Upper lobe of left lung (tissue), 6 donors: ENCODE data around the gene GUCY1B1. TPM values are rescaled to one million over a fixed set of nuclear protein-coding genes. Genes with fewer than 3 reads are reported as not detected.
"Not testable (repeated sequence)": the region's sequence is repeated elsewhere in the genome, so short reads cannot be mapped to it uniquely, and the experiment has no call there.

ENCODE experiments used
- ATAC-seq, 2 donors: fragments of 200-7000 bp; cut with Tn5 transposase; one replicate each; pipeline ENCODE4 v1.9.1; 2022; ENCODE audit warnings: mild to moderate bottlenecking in 2 of 2, moderate library complexity in 2 of 2; ENCODE audit not compliant: low FRiP score in 2 of 2
- DNase-seq, 2 donors: peaks; one replicate each; pipeline ENCODE4 v3.0.0-alpha.2; 2019 to 2020
- H3K27ac ChIP-seq, 4 donors: fragments of 200-600 bp; sonication (generic); one replicate each; pipeline ENCODE4 v1.5.1; 2016 to 2019
- H3K27me3 ChIP-seq, 4 donors: fragments of 200-600 bp; sonication (generic); one replicate each; pipeline ENCODE4 v1.5.1; 2017 to 2019
- H3K36me3 ChIP-seq, 4 donors: fragments of 200-600 bp; sonication (generic); one replicate each; pipeline ENCODE4 v1.5.1; 2016 to 2019
- H3K4me1 ChIP-seq, 4 donors: fragments of 200-600 bp; sonication (generic); one replicate each; pipeline ENCODE4 v1.5.1; 2018 to 2019
- H3K4me3 ChIP-seq, 4 donors: fragments of 200-600 bp; sonication (generic); one replicate each; pipeline ENCODE4 v1.5.1; 2017 to 2019; ENCODE audit warnings: mild to moderate bottlenecking in 2 of 4, moderate library complexity in 1 of 4
- H3K9me3 ChIP-seq, 4 donors: fragments of 200-600 bp; sonication (generic); one replicate each; pipeline ENCODE4 v1.5.1; 2018 to 2019
- EP300 ChIP-seq, 4 donors: sonication (generic); formaldehyde crosslinking; IDR thresholded peaks; one replicate each; pipeline ENCODE4 v1.5.1; 2017; ENCODE audit warnings: antibody characterized with exemption in 4 of 4, control low read depth in 2 of 4
- POLR2A ChIP-seq, 4 donors: fragments of 450-650 bp; IDR thresholded peaks; one replicate each; pipeline ENCODE4 v1.5.1; 2016 to 2017; ENCODE audit warnings: antibody characterized with exemption in 4 of 4, mild to moderate bottlenecking in 2 of 4
- POLR2AphosphoS5 ChIP-seq, 2 donors: sonication (generic); formaldehyde crosslinking; IDR thresholded peaks; one replicate each; pipeline ENCODE4 v1.5.1; 2017; ENCODE audit warnings: antibody characterized with exemption in 2 of 2
- WGBS, 2 donors: methylation state at CpG; one replicate each; pipeline ENCODE4 v1.1.5; 2017 to 2018; 5-methylcytosine and 5-hydroxymethylcytosine counted together
- total RNA-seq, 6 donors: library from RNA; depleted of rRNA in 4 of 6; stranded (reverse); fragments of >200 nt in 4 of 6; gene quantifications; one replicate each; pipeline versions ENCODE4 v1.1.0 to v1.2.1, GENCODE V29; 2016 to 2021
- TF ChIP-seq, protein P1 (sequence below), 6 experiments: fragments of 450-650 bp in 4 of 6; fragments of 200-600 bp in 2 of 6; sonication (generic) in 2 of 6; IDR thresholded peaks; one replicate each; pipeline ENCODE4 v1.5.1; 2016 to 2019; ENCODE audit warnings: antibody characterized with exemption in 6 of 6
- donor health status: DM: no; HTN: no; CAD: no; lungs with moderate emphysema.
- donor health status: DM: no; HTN: yes; CAD: no; lungs with severe emphysema.

GUCY1B1 gene
- total RNA-seq, 6 donors from 2014 or later, result 8.1 to 24.1 (median 13.2) TPM

DNA sequence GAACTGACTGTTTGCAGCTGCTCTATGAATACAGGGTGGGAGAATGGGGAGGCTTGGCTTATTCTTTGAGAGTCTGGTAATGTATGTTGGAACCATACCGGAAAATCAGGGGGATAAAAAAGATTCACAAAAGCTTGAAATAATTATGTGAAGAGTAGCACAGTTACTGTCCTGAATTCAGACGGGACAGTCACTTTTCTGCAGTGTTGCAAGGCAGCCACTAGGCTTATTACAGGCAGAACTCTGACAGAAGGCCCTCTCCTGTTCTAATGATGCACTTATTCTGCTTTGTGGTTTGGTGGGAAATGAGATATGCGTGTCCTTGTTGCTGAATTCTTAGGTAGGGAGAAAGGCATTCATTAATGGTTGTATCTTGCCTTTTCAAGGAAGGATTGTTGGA is 37.2 kb downstream of the GUCY1B1 start:
- ATAC-seq (peak in 1 of 2 donors; percentile 42), DNase-seq (no peak)
- Histone ChIP-seq H3K36me3 (peaks cover 0 to 7% (median 0%) of the 10 kb centered on the region in 4 donors), H3K9me3 (no peaks in the 10 kb centered on the region), H3K27ac (no peak overlapping the region), H3K4me1 (no peaks in the 10 kb centered on the region), H3K4me3 (no peak overlapping the region), H3K27me3 (no peaks in the 10 kb centered on the region)
- WGBS, 2 donors, result 68 to 73% methylated on average over 3 of the region's 3 CpGs
- TF ChIP-seq EP300 (IDR thresholded peaks at IDR 0.05), result no peak
- TF ChIP-seq, protein P1, sequence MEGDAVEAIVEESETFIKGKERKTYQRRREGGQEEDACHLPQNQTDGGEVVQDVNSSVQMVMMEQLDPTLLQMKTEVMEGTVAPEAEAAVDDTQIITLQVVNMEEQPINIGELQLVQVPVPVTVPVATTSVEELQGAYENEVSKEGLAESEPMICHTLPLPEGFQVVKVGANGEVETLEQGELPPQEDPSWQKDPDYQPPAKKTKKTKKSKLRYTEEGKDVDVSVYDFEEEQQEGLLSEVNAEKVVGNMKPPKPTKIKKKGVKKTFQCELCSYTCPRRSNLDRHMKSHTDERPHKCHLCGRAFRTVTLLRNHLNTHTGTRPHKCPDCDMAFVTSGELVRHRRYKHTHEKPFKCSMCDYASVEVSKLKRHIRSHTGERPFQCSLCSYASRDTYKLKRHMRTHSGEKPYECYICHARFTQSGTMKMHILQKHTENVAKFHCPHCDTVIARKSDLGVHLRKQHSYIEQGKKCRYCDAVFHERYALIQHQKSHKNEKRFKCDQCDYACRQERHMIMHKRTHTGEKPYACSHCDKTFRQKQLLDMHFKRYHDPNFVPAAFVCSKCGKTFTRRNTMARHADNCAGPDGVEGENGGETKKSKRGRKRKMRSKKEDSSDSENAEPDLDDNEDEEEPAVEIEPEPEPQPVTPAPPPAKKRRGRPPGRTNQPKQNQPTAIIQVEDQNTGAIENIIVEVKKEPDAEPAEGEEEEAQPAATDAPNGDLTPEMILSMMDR (IDR thresholded peaks at IDR 0.05), result peak in 3 of 6 experiments; percentile 9 to 20 (median 20)

DNA sequence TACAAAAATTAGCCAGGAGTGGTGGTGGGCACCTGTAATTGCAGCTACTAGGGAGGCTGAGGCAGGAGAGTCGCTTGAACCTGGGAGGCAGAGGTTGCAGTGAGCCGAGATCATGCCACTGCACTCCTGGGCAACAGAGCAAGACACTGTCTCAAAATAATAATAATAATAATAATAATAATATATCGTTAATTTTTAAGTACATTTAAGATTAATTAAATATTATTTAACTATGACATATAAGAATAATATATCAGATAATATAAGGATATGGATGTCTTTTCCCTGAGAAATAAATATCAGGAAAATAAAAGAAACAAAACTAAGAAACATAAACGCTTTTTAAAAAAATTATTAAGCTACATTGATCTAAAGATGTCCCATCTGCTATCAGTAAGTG is 38.8 kb downstream of the GUCY1B1 start:
- not testable (repeated sequence) for DNase-seq, H3K4me1 ChIP-seq, H3K27ac ChIP-seq, H3K27me3 ChIP-seq, H3K36me3 ChIP-seq, H3K9me3 ChIP-seq, H3K4me3 ChIP-seq, ATAC-seq
- 93 to 96% methylated on average over 4 of the region's 4 CpGs for WGBS, 2 donors

DNA sequence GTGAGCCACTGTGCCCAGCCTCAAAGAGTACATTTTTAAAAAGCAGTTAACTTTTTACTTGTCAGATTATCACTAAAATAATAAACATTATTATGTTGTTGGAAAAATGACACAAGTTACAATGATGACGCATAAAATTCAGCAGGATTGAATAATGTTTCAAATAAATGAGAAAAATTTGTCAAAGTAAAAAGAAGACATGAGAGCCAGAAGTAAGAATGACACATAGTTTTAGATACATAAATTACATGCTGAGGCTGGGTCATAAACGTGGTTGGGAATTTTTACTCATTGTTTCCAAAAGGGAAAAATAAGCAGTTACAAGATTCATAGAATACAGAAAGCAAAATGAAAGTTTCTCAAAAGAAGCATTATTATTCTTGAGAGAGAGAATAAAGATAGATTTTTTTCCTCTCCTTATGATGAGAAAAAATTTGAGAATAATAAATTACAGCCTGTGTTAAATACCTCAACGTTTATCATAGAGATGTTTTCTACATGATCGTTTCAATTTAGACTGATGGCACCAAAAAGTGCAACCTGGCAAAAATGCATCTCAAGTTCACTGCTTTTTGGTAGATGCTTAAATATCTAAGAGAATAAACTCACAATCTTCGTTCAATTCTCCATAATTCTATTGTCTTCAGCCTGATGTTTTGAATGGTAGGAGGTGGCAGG is 40.4 kb downstream of the GUCY1B1 start:
- WGBS, 2 donors, result 84% methylated on average over 5 of the region's 5 CpGs
- no peak for DNase-seq
- H3K27me3 ChIP-seq, result no peaks in the 10 kb centered on the region
- H3K4me3 ChIP-seq, result no peak overlapping the region
- no peak for ATAC-seq
- TF ChIP-seq EP300 (IDR thresholded peaks at IDR 0.05) (no peak), POLR2AphosphoS5 (IDR thresholded peaks at IDR 0.05) (no peak), POLR2A (IDR thresholded peaks at IDR 0.05) (no peak)
- TF ChIP-seq, protein P1 (IDR thresholded peaks at IDR 0.05), result no peak
- no peaks in the 10 kb centered on the region for H3K9me3 ChIP-seq
- H3K27ac ChIP-seq, result no peak overlapping the region
- H3K4me1 ChIP-seq, result no peaks in the 10 kb centered on the region
- peaks cover 0 to 6% (median 0%) of the 10 kb centered on the region in 4 donors for H3K36me3 ChIP-seq

DNA sequence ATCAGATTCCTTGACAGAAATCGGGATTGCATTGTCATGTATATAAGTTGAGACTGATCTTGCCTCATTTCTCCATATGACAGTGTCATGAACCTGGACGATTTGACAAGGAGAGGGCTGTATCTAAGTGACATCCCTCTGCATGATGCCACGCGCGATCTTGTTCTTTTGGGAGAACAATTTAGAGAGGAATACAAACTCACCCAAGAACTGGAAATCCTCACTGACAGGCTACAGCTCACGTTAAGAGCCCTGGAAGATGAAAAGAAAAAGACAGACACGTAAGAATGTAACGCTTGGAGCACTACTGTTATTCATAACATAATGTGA is 40.9 kb downstream of the GUCY1B1 start:
- Histone ChIP-seq H3K4me1 (no peaks in the 10 kb centered on the region), H3K4me3 (no peak overlapping the region), H3K27me3 (no peaks in the 10 kb centered on the region), H3K36me3 (peaks cover 0 to under 1% (median 0%) of the 10 kb centered on the region in 4 donors), H3K9me3 (no peaks in the 10 kb centered on the region), H3K27ac (no peak overlapping the region)
- ATAC-seq, result no peak
- 84 to 88% methylated on average over 8 of the region's 8 CpGs for WGBS, 2 donors
- TF ChIP-seq, protein P1 (IDR thresholded peaks at IDR 0.05), result no peak
- no peak for TF ChIP-seq EP300 (IDR thresholded peaks at IDR 0.05)
- TF ChIP-seq POLR2A (IDR thresholded peaks at IDR 0.05), result no peak
- no peak for TF ChIP-seq POLR2AphosphoS5 (IDR thresholded peaks at IDR 0.05)
- no peak for DNase-seq

DNA sequence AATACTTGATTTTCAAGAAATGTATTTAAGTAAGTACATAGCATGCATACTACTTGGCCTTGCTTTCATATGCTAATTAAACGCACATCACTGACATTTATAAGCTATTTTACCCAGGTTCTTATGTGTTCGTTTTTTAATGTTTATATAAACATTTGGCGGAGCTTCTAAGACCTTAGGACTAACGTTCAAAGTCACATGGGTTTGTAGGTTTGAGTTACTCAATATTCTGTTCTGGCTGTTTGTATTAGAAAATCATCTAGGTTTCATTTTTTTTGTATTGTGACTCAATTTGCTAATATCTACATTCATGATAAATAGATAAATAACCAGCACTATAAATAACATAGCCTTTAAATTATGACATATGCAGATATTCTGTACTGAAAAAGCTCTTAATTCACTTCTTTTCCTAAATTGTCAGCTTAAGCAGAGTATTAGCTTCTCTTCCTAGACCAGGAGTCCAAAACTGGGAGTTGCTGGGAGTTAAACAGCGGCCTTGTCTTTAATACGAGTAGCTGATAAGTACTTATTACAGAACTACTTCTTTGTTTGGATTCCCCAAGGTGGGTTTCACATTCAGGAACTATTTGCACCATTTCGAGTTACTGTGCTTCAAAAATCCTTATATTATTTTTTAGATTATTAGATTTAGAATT is 42.0 kb downstream of the GUCY1B1 start:
- ATAC-seq (no peak), DNase-seq (no peak)
- Histone ChIP-seq H3K27me3 (no peaks in the 10 kb centered on the region), H3K27ac (no peak overlapping the region), H3K4me1 (no peaks in the 10 kb centered on the region), H3K9me3 (no peaks in the 10 kb centered on the region), H3K36me3 (no peaks in the 10 kb centered on the region), H3K4me3 (no peak overlapping the region)
- whole genome bisulfite sequencing, 2 donors, result 80 to 85% methylated on average over 7 of the region's 7 CpGs
- TF ChIP-seq, protein P1 (IDR thresholded peaks at IDR 0.05), result no peak
- no peak for TF ChIP-seq POLR2A (IDR thresholded peaks at IDR 0.05)
- no peak for TF ChIP-seq POLR2AphosphoS5 (IDR thresholded peaks at IDR 0.05)
- TF ChIP-seq EP300 (IDR thresholded peaks at IDR 0.05), result no peak
